ENCODE measurements around the gene SLC12A5. TPM values are rescaled to one million over a fixed set of nuclear protein-coding genes. Genes with fewer than 3 reads are reported as not detected.

SLC12A5 gene
- polyA plus RNA-seq, 3 donors, result not detected

DNA sequence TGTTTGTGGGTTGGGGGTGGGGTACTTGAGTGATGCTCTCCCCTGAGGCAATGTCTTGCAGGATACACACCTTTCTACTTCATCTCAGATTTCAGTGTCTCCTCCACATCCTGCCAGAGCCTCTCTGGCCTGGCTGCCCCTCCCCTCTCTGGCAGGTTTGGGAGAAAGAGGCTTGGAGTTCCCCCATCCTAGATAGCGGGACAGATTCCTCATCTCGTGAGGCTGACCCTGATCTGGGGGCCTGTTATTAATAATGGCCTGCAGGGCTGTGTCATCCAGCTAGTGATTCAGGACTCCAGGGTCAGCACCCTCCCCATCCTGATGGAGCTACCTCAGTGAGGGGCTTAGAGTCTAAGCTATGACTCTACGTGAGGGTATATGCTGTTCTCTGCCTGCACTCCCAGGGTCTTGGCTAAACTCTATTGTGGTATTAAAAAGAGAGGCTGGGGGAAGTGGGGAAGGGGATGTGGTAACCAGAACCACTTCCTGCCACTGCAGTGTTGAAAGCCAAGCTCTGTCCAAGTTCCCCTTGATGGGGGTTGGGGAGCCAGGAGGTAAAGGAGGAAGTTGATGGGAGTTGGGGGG, 24.0 kb upstream of the SLC12A5 start:
- Mint-ChIP-seq H3K4me1 (peaks cover 89% of the 10 kb centered on the region), H3K27me3 (ENCODE audit: low read depth in 3 of 3) (peaks cover 36 to 61% (median 52%) of the 10 kb centered on the region in 3 donors), H3K27ac (peak overlapping the region; percentile 91 to 99 (median 96)), H3K9me3 (peaks cover 0 to 9% (median 5%) of the 10 kb centered on the region in 7 donors), H3K4me3 (peak overlapping the region; percentile 64 to 82), H3K36me3 (peaks cover 2 to 25% of the 10 kb centered on the region in 2 donors)
- Histone ChIP-seq H3K4me1 (ENCODE audit: control insufficient read depth in 1 of 2, insufficient read depth in 2 of 2, low read length in 2 of 2) (peaks cover 91 to 95% of the 10 kb centered on the region in 2 donors), H4K20me1 (ENCODE audit: insufficient read depth, low read length) (no peaks in the 10 kb centered on the region), H3K4me3 (replicated peaks in 1 of 3; ENCODE audit: low read depth in 2 of 3, low read length in 3 of 3) (peak overlapping the region; percentile 10 to 66 (median 25)), H3K9ac (ENCODE audit: insufficient read depth, low read length, poor library complexity, severe bottlenecking) (peak overlapping the region; percentile 61), H3K27ac (ENCODE audit: low read depth in 1 of 2, low read length in 2 of 2) (peak overlapping the region; percentile 86 to 91), H3K36me3 (replicated peaks in 1 of 2; ENCODE audit: control insufficient read depth in 1 of 2, insufficient read depth in 2 of 2, low read length in 2 of 2) (no peaks in the 10 kb centered on the region), H2AFZ (ENCODE audit: insufficient read depth, low read depth, low read length, poor library complexity, severe bottlenecking) (no peak overlapping the region), H3K27me3 (ENCODE audit: control insufficient read depth in 2 of 2, insufficient read depth in 2 of 2, low read length in 2 of 2) (peaks cover 17 to 35% of the 10 kb centered on the region in 2 donors), H3K79me2 (ENCODE audit: insufficient read depth, low read length) (no peaks in the 10 kb centered on the region), H3K4me2 (replicated peaks; ENCODE audit: extremely low read depth, low read length, poor library complexity, severe bottlenecking) (peak overlapping the region; percentile 69), H3K9me3 (replicated peaks in 1 of 2; ENCODE audit: control insufficient read depth in 1 of 2, insufficient read depth in 1 of 2, low read length in 2 of 2) (no peaks in the 10 kb centered on the region)
- 0% methylated on average over 2 of the region's 3 CpGs for WGBS (ENCODE audit: insufficient coverage)
- intact Hi-C loops (cut with micrococcal nuclease), result loop anchor here (5.0 to 10.0 kb wide), 2 partner anchors 93 to 200 kb away; partner anchors contain the start of gene PLTP (in 1 of the 2)
- TF ChIP-seq, protein P1, sequence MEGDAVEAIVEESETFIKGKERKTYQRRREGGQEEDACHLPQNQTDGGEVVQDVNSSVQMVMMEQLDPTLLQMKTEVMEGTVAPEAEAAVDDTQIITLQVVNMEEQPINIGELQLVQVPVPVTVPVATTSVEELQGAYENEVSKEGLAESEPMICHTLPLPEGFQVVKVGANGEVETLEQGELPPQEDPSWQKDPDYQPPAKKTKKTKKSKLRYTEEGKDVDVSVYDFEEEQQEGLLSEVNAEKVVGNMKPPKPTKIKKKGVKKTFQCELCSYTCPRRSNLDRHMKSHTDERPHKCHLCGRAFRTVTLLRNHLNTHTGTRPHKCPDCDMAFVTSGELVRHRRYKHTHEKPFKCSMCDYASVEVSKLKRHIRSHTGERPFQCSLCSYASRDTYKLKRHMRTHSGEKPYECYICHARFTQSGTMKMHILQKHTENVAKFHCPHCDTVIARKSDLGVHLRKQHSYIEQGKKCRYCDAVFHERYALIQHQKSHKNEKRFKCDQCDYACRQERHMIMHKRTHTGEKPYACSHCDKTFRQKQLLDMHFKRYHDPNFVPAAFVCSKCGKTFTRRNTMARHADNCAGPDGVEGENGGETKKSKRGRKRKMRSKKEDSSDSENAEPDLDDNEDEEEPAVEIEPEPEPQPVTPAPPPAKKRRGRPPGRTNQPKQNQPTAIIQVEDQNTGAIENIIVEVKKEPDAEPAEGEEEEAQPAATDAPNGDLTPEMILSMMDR (IDR thresholded peaks at IDR 0.05), result no peak
- DNase-seq, result peak; percentile 89 to 97 (median 97)

DNA sequence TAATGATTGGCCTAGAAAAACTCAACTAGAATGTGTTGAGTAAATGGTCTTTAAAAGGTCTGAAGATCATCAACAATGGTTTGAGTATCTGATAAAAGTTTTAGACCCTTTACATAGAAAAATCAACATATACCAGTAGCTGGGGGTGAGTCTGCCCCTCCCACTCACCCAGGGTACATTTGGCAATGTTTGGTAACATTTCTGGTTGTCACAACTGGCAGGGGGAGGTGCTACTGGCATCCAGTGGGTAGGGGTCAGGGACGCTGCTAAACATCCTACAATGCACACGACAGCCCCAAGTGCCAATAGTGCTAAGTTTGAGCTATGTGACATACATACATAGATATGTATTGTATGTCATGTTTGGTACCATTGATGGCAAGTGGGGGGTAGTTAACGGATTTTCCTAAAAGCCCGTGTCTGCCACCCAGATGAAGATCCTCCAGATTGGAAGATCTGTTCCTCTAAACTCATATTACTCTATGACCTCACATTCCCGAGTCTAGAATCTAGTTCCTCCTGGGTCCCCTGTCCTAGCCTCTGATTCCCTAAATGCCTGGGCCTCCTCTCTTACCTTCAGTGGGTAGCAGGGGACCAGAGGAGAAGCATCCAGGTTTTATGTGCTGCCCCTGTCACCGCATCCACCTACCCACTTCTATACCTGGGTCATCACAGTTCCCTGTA, 22.9 kb upstream of the SLC12A5 start:
- no CpG with 5 or more reads among the region's 6 CpGs for WGBS (ENCODE audit: insufficient coverage)
- no peaks in the 10 kb centered on the region for H3K79me2 ChIP-seq (ENCODE audit: insufficient read depth, low read length)
- H3K4me3 ChIP-seq (replicated peaks in 1 of 3; ENCODE audit: low read depth in 2 of 3, low read length in 3 of 3), result peak overlapping the region in 1 of 3 experiments; percentile 66
- peak overlapping the region in 1 of 2 donors; percentile 53 for H3K4me3 Mint-ChIP-seq
- H3K4me2 ChIP-seq (replicated peaks; ENCODE audit: extremely low read depth, low read length, poor library complexity, severe bottlenecking), result peak overlapping the region; percentile 69
- no peak overlapping the region for H3K9ac ChIP-seq (ENCODE audit: insufficient read depth, low read length, poor library complexity, severe bottlenecking)
- peaks cover 91 to 95% of the 10 kb centered on the region in 2 donors for H3K4me1 ChIP-seq (ENCODE audit: control insufficient read depth in 1 of 2, insufficient read depth in 2 of 2, low read length in 2 of 2)
- peaks cover 48 to 70% (median 62%) of the 10 kb centered on the region in 3 donors for H3K27me3 Mint-ChIP-seq (ENCODE audit: low read depth in 3 of 3)
- TF ChIP-seq, protein P1 (IDR thresholded peaks at IDR 0.05), result no peak
- H3K27me3 ChIP-seq (ENCODE audit: control insufficient read depth in 2 of 2, insufficient read depth in 2 of 2, low read length in 2 of 2), result peaks cover 17 to 47% of the 10 kb centered on the region in 2 donors
- peak overlapping the region in 6 of 7 donors; percentile 82 to 99 (median 96) for H3K27ac Mint-ChIP-seq
- DNase-seq, result peak in 2 of 3 donors; percentile 55 to 60
- H2AFZ ChIP-seq (ENCODE audit: insufficient read depth, low read depth, low read length, poor library complexity, severe bottlenecking), result no peak overlapping the region
- H3K4me1 Mint-ChIP-seq, result peaks cover 87% of the 10 kb centered on the region
- intact Hi-C loops (cut with micrococcal nuclease), result loop anchor here (5.0 to 10.0 kb wide), 2 partner anchors 94 to 199 kb away; partner anchors contain the start of gene PLTP (in 1 of the 2)
- no peaks in the 10 kb centered on the region for H4K20me1 ChIP-seq (ENCODE audit: insufficient read depth, low read length)
- H3K36me3 Mint-ChIP-seq, result peaks cover 2 to 29% of the 10 kb centered on the region in 2 donors
- peaks cover 0 to 13% (median 7%) of the 10 kb centered on the region in 7 donors for H3K9me3 Mint-ChIP-seq
- peak overlapping the region in 1 of 2 donors; percentile 91 for H3K27ac ChIP-seq (ENCODE audit: low read depth in 1 of 2, low read length in 2 of 2)
- no peaks in the 10 kb centered on the region for H3K9me3 ChIP-seq (replicated peaks in 1 of 2; ENCODE audit: control insufficient read depth in 1 of 2, insufficient read depth in 1 of 2, low read length in 2 of 2)
- H3K36me3 ChIP-seq (replicated peaks in 1 of 2; ENCODE audit: control insufficient read depth in 1 of 2, insufficient read depth in 2 of 2, low read length in 2 of 2), result no peaks in the 10 kb centered on the region

Measured in CD14-positive monocyte (primary cell).